ENCODE data around the gene CLASP2.
"Not testable (repeated sequence)": the region's sequence is repeated elsewhere in the genome, so short reads cannot be mapped to it uniquely, and the experiment has no call there.

CLASP2 gene

DNA sequence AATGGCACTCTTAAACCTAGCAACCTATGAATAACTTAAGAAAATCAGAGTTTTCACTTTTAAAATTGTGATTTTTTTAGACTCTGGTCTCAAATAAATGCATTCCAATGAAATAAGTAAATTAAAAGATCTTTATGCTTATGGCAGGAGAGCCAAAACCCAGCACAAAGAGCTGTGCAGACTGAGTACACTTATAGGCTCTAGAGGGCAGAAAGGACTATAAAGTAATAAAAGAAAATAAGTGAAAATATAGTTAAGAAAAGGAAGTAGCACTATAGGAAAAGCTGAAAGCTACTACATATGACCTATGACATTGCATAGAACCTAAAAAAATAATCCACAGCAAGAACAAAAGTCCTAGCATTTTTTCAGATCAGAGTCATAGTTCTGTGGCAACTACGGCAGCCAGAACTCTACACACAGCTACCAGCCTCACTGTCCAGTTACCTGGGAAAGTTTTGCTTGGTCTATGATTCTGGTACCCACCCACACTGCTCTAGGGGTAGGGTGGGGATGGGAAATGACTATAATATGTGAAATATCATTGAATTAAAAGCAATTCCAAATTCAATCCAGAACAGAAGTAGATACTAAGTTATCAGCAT, 30.5 kb downstream of the CLASP2 start:
- no peak for DNase-seq (ENCODE audit: low read depth in 2 of 2)

DNA sequence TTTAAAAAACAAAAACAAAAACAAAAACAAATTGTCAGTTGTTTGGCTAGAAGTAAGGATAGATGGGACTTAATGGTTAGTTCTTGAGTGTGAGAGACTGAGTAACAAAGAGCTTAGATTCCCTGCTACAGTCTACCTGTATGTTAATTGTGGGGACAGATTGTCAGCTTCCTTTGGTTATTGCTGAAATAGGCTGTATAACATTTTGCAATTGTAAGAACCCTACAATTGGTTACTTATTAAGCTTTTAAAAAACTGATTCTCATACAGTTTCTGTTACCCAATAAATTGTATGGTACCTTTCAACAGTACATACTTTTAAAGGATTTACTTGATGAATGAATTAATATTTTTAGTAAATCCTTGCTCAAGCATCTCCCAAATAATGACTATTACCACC, 35.3 kb downstream of the CLASP2 start:
- DNase-seq (ENCODE audit: low read depth in 2 of 2) = no peak

DNA sequence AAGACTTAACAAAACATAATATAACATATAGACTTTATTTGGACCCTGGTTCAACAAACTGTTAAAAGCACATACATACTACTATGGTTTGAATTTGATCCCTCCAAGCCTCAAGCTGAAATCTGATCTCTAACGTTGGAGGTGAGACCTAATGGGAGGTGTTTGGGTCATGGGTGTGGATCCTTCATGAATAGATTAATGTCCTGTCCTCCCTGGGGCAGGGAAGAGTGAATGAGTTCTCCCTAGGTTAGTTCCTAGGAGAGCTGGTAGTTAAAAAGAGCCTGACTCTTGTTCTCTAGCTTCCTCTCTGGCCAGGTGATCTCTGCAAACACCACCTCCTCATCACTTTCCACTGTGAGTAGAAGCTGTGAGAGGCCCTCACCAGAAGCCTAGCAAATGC, 36.4 kb downstream of the CLASP2 start:
- no peak for DNase-seq (ENCODE audit: low read depth in 2 of 2)

DNA sequence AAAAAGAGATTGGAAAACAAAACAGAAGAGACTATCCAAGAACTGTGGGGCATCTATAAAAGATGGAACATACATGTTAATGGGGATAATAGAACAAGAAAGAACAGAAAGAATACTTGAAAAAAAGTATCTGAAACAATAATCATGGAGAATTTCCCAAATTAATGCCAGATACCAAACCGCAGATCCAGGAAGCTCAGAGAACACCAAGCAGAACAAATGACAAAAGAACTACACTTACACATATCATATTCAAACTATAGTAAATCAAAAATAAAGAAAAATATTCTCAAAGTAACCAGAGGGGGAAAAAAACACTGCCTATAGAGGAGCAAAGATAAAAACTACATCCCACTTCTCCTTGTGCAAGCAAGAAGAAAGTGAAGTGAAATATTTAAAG, 40.0 kb downstream of the CLASP2 start:
- DNase-seq (ENCODE audit: low read depth in 2 of 2) = no peak

DNA sequence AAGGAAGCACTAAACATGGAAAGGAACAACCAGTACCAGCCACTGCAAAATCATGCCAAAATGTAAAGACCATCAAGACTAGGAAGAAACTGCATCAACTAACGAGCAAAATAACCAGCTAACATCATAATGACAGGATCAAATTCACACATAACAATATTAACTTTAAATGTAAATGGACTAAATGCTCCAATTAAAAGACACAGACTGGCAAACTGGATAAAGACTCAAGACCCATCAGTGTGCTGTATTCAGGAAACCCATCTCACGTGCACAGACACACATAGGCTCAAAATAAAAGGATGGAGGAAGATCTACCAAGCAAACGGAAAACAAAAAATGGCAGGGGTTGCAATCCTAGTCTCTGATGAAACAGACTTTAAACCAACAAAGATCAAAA, 44.6 kb downstream of the CLASP2 start:
- not testable (repeated sequence) for DNase-seq (ENCODE audit: low read depth in 2 of 2)

DNA sequence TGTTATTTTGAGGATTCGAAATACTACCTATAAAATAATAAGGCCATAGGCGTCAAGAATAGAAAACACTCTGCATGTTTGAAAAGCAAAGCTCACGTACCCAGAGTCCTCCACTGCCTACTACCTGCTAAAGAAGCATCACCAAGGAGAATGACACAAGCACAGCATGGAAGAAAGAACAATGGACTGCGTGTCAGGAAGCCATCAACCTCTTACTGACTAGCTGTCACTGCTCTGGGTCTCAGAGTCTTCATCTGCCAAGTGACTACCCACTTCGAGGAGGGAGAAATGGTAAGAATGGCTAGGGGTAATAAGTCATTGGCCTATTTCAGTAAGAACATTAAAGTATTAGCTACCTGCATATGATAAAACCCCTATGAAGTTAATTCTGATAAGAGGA, 49.4 kb downstream of the CLASP2 start:
- DNase-seq (ENCODE audit: low read depth in 2 of 2) = no peak

DNA sequence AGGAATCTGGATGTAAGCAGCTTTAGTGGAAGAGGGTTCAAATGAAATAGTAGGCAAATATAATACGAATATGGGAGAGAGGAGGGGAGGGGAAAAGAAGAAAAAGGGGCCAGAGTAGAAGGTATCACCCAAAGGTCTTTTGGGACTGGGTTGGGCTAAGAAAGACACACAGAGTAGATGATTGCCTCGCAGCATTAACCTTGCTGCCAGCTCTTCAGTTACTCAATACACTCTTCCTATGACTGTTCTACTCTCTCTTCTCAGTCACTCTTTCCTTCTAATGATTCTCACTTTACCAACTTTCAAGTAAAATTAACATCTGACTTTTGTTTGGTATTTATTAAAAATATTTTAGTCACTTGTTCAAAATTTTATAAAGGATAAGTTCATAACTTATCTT, 52.8 kb downstream of the CLASP2 start:
- no peak for DNase-seq (ENCODE audit: low read depth in 2 of 2)

DNA sequence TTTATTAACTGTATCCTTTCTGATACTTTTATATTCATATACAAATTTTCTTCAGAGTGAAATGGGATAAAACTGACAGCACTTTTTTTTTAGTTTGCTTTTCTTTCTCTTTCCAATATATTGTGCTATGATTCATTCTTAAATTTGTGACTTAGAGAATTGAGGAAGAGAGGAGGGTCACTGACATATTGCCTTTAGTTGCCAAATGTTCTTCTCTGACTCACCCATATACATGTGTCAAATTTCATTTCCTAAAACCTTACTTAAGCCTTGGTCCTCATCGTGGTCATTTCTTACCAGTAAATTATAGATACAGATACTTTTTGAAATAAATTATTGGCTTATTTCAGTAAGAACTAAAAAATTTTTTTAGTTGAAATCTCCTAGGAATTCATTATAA, 53.9 kb downstream of the CLASP2 start:
- no peak for DNase-seq (ENCODE audit: low read depth in 2 of 2)

DNA sequence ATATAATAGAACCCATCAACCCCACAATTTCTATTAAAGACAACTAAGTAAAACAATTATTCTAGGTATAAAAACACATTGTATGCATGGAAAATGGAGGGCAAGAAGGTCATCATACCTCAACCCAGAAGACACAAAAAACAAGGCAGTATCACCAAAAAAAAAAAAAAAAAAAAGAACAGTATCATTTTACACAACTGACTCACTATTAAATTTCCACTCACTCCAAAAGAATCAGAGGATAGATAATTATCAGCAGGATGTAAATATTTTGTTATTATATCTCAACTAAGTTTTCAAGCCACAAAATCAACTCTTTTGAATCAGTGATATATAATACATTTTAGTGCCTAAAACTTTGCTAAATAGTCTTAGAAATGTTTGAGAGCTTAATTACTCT, 55.0 kb downstream of the CLASP2 start:
- no peak for DNase-seq (ENCODE audit: low read depth in 2 of 2)

DNA sequence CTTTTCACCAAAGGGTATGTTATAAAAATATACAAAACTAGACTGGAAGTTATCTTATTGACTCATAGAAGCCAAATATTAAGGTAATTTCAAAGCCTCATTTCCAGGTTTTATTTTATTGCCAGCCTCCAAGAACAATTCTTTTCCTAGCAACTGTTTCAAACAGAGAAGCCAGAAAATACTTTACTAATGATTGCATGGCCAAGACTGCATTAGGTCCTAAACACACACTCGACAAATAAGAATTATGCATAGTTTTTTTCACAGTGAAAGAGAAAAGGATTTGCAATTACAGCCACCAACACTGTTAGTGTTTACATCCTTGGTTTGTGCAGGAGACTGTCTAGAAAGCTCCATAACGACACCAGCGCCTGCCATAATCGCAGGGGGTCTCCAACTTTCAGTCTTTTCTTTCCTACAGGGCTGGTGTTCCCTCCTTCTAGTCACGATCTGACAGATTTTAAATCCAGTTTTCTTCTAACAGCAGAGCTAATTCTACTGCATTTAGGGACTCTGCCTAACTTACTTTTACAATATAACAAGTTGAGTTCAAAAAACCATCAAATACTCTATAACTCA, 58.1 kb downstream of the CLASP2 start:
- DNase-seq (ENCODE audit: low read depth in 2 of 2) = no peak

DNA sequence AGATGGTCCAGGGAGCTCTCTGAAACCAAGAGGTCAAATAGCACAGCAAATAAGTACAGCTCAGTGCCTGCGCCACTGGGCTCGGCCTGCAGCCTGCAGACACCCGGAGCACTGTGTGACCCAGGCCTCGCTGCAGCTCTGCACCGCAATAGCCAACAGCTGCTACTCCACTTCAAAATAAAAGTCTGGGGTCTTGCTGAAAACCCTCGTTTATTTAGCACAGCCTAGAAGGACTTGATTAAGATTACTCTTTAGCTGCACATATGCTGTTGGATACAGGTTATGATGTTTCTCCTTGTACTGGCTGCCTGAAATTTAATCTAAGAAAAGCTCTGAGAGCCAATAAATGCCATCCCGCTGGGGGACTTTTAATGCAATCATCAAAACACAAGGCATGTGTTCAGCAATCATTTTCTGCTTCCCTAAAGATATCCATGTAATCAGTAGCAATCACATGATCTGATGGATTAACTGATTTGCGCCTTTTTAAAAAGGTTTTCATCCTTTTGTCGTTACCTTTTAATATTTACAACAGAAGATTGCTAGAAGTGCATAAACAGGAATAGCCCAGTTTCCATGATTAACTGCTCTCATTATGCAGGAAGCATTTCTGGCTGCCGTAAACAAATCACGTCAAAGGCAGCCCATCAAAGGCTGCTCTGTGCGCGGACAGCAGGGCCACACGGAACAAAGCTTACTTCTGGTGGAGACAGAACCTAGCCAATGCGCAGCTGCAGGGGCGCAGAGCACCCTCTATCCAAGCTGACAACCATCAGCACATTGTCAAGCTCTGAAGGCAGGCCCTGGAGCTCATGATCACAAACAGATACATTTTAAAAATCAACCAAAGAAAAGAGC, 58.8 kb downstream of the CLASP2 start:
- no peak for DNase-seq (ENCODE audit: low read depth in 2 of 2)

DNA sequence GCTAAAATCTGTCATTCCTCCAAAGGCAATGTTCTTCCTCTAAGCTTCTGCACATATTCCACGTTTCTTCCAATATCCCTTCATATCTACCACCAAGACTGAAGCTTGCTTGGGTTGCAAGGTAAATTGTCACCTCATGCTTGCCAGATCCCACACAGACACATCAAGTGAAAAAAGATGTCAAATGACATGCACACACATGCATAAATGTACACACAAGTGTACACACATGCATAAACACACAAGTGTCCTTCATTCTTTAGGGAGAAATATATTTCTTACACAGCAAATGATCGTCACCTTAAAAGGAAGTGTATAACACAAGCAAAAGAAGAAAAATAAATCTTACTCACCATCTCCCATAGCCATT, 59.4 kb downstream of the CLASP2 start:
- no peak for DNase-seq (ENCODE audit: low read depth in 2 of 2)

DNA sequence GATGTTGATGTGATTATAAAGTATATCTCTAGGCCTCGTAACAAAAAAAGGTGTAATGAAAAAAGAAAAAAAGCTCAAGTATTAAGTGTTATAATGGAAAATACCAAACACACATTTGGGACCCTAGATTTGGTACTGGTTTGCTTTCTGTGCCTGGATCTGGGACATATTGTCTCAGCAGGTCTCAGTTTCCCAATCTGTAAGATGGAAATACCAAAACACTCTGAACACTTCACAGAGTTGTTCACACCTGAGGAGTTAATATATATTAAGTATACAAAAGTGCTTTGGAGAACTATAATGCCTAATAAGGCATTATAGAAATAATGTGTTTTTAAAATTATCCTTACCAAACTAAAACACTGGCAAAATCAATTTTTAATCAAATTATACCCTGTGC, 60.0 kb downstream of the CLASP2 start:
- no peak for DNase-seq (ENCODE audit: low read depth in 2 of 2)

DNA sequence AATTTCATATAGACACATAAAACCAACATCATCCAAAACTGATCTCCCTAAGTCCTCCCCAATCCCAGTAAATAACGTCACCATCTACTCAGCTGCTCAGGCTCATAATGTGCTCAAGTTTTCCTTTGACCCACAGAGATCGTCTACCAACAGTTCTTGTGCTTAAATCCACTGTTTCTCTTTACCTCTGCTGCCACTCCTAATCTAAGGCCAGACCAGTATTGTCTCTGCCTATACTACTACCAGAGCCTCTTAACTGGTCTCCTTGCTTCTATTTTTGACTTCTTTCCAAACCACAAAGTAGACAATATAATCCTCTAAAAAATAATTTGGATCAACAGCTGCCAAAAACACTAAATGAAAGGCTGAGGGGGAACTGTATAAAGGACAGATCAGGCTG, 65.3 kb downstream of the CLASP2 start:
- no peak for DNase-seq (ENCODE audit: low read depth in 2 of 2)

DNA sequence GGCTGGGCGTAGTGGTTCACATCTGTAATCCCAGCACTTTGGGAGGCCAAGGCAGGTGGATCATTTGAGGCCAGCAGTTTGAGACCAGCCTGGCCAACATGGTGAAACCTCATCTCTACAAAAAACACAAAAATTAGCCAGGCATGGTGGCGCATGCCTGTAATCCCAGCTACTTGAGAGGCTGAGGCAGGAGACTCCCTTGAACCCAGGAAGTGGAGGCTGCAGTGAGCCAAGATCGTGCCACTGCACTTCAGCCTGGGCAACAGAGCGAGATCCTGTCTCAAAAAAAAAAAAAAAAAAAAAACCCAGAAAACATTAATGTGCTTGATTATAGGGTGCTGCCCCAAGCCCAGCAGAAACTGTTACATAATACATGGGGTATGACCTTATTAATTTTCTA, 67.0 kb downstream of the CLASP2 start:
- DNase-seq (ENCODE audit: low read depth in 2 of 2) = not testable (repeated sequence)

DNA sequence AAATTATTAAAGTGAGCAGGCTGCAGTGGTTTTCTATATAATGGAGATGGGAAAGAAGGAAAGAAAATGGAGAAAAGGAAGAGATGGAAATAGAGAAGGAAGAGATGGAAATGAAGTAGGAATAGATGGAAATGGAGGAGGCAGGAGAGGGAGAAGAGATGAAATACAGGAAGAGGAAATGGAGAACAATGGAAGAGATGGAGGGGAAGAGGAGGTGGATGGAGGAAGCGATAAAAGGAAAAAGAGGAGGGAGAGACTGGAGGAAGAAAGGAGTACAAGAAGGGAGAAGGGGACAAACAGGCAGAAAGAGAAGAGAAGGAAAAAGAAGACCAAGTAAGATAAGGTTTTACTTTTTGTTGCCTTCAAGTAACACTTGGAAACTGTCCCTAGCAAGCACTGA, 67.6 kb downstream of the CLASP2 start:
- no peak for DNase-seq (ENCODE audit: low read depth in 2 of 2)

DNA sequence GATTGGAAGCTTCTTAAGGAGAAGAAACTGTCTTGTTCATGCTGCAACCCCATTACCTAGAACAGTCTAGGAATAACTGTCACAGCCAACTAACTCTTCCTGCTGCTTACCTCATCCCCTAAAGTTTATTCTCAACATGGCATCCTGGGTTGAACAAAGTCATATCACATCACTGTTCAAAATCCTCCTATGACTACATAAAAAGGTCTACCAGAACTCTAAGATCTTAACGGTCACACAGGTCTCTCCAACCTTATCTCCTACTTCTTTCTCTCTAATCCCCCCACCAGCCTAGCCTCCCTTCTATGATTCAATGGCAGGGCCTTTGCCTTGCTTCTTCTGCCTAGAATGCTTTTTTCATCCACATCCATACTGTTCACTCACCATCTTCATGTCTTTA, 69.3 kb downstream of the CLASP2 start:
- DNase-seq (ENCODE audit: low read depth in 2 of 2) = no peak

DNA sequence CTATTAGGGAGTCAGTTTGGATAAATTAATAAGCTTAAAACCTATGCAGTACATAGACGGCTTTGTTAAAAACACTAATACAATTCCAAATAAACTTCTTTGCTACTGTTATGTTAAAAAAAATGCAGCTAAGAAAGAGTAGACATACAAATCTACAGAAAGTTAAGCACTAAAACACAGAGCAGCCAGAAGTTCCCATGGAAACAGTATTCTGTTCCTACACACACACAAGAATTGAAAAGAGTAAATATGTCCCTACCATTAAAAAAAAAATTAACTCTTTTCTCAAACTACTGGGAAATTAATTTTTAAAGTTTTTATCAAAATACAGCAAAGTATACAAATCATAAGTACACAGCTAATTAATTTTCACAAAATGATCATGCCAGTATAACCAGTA, 71.6 kb downstream of the CLASP2 start:
- DNase-seq (ENCODE audit: low read depth in 2 of 2) = no peak

DNA sequence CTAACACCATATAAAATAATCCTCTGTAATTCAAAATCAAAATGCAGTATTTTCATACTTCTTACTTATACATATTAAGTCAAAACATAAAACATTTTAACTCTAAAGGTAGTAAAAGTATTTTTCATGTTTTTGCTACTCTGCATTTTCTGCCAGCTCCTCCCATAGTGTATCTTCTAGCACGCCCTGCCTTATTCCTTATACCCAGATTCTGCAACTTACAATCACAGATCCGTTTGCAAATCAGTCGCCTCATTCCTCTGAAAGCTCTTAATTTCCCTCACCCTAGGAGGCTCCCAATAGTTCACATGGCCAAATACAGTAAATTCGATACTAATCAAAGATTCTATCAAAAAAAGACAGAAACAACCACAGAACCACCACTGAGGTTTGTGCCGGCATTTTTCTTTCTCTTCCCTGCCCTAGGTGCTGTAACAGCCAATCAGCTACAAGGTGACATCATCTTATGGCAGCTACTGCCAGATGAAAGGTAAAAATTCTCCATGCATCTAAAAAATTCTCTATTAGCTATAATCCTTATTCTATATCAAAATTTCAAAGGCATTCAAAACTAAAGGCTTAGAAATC, 72.9 kb downstream of the CLASP2 start:
- no peak for DNase-seq (ENCODE audit: low read depth in 2 of 2)

DNA sequence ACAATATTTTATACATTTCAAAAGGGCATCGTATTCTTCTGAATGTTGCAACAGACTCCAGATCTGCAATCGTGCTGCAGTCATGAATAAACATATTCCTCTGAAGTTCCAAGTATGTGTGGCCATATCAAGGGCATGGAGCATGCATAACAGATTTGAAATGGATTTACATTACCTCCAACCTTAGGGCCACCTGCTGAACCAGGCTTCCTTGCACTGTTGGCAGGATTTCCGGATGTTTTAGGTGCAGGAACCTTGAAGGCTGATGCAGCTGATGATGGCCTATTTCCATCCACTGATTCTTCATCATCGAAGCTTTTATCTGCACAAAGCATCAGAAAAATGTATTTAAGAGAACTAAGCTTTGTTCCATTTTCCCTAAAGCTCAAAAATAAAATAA, 73.5 kb downstream of the CLASP2 start:
- DNase-seq (ENCODE audit: low read depth in 2 of 2) = no peak

DNA sequence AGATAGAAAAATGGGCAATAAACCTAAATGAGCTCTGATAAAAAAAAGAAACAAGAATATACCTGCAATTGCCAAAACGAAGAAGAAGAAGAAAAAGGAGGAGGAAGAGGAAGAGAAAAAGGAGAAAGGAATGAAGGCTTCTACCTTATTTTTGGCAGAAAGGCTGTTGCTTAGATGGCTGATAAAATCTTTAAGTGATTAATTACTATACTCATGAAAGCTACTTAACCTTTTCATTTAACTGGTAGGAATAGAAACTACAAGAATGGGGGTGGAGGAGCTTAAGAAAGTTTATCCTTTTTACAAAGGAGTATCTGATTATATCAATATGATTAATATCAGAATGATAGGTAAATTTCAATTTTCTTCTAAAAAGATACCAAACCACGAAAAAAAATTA, 75.2 kb downstream of the CLASP2 start:
- no peak for DNase-seq (ENCODE audit: low read depth in 2 of 2)

DNA sequence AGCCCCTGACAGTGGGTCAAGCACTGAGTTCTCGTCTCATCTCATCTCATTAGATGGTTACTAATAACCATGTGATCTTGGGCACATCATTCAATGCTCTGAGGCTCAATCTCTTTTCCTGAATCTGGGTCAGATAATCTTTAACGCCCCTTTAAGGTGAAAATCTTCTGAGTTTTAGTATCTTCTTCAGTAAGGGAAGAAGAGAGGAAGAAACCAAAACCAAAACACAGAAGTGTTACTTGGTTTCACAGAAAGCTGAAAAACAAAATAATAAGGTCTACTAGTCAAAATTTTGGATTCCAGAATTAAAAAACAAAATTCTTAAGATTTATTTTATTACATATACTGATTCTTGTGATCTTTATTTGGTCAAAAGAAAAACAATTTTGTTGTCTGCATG, 78.2 kb downstream of the CLASP2 start:
- DNase-seq (ENCODE audit: low read depth in 2 of 2) = no peak

DNA sequence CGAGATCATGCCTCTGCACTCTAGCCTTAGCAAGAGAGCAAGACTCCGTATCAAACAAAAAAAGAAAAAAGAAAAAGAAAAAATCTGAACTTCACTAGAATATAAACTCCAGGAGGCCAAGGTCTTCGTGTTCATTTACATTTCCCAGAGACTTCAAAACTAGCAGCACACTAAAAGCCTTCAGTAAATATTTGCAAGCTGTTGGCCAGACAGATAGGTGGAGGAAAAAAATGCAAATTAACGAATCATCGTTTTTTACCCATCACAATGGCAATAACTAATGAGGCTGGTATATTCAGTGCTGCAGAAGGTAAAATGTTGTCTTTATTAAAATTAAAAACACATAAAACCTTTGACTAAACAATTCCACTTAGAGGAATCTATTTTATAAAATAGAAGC, 80.6 kb downstream of the CLASP2 start:
- DNase-seq (ENCODE audit: low read depth in 2 of 2) = no peak
